H1 (cell line): Measurements from ENCODE around the gene ADAMTS6.

Experiments
- CREB1 ChIP-seq: IDR thresholded peaks from 2 replicates; pipeline ENCODE4 v1.6.1; 2012; ENCODE audit warnings: inconsistent platforms
- CTCF ChIP-seq, 3 experiments: IDR thresholded peaks; 1 replicate in 2 of 3; 2 replicates in 1 of 3; pipeline versions ENCODE4 v1.5.1 to v1.6.1; 2011; ENCODE audit warnings: low read length in 3 of 3, mild to moderate bottlenecking in 3 of 3, inconsistent platforms in 2 of 3, low read depth in 1 of 3, moderate library complexity in 1 of 3; ENCODE audit not compliant: insufficient read depth in 1 of 3; ENCODE audit errors: control extremely low read depth in 1 of 3
- EZH2 ChIP-seq: fragments of 200-600 bp; sonication (generic); IDR thresholded peaks from 2 replicates; pipeline ENCODE4 v1.7.1; 2012; ENCODE audit warnings: low read depth, mild to moderate bottlenecking, moderate library complexity, low read length, inconsistent platforms; ENCODE audit not compliant: severe bottlenecking
- JUN ChIP-seq: IDR thresholded peaks from 2 replicates; pipeline ENCODE4 v1.6.1; 2011; ENCODE audit warnings: low read depth, mild to moderate bottlenecking, improper control_type of control experiment, low read length
- JUND ChIP-seq: IDR thresholded peaks from 2 replicates; pipeline ENCODE4 v1.6.1; 2011; ENCODE audit warnings: mild to moderate bottlenecking, improper control_type of control experiment, low read length
- MAX ChIP-seq: IDR thresholded peaks from 2 replicates; pipeline ENCODE4 v1.6.1; 2012; ENCODE audit warnings: inconsistent platforms
- SUZ12 ChIP-seq: fragments of 200-600 bp; sonication (generic); IDR thresholded peaks from 2 replicates; pipeline ENCODE4 v1.6.1; 2012; ENCODE audit warnings: mild to moderate bottlenecking, inconsistent platforms, low read length, moderate library complexity, mixed read lengths

- TF ChIP-seq SUZ12 (no peak), CTCF (IDR thresholded peaks at IDR 0.05; ENCODE audit: control extremely low read depth in 1 of 3, insufficient read depth in 1 of 3, low read depth in 1 of 3, low read length in 3 of 3) (no peak), EZH2 (no peak), MAX (no peak), CREB1 (no peak), JUN (no peak), JUND (no peak)
Measured at GRCh38 chr5:65332591-65332990, 149.1 kb downstream of the ADAMTS6 start.
